Hepatocyte (in vitro differentiated cells): ENCODE results near the gene ZNF202.

ENCODE experiments used
- EZH2phosphoT487 ChIP-seq: fragments of 200-600 bp; sonication (generic); IDR thresholded peaks from one replicate; pipeline ENCODE4 v1.6.1; 2018; ENCODE audit warnings: antibody characterized with exemption, mild to moderate bottlenecking, low read depth, moderate library complexity; ENCODE audit not compliant: unreplicated experiment, severe bottlenecking
- TF ChIP-seq, protein P1 (sequence below): fragments of 200-600 bp; sonication (generic); IDR thresholded peaks from 2 replicates; pipeline ENCODE4 v1.5.1; 2016; ENCODE audit warnings: antibody characterized with exemption, mild to moderate bottlenecking; ENCODE audit not compliant: poor library complexity

GRCh38 chr11:123719452-123719851 is 22.0 kb downstream of the ZNF202 start:
- TF ChIP-seq, protein P1, sequence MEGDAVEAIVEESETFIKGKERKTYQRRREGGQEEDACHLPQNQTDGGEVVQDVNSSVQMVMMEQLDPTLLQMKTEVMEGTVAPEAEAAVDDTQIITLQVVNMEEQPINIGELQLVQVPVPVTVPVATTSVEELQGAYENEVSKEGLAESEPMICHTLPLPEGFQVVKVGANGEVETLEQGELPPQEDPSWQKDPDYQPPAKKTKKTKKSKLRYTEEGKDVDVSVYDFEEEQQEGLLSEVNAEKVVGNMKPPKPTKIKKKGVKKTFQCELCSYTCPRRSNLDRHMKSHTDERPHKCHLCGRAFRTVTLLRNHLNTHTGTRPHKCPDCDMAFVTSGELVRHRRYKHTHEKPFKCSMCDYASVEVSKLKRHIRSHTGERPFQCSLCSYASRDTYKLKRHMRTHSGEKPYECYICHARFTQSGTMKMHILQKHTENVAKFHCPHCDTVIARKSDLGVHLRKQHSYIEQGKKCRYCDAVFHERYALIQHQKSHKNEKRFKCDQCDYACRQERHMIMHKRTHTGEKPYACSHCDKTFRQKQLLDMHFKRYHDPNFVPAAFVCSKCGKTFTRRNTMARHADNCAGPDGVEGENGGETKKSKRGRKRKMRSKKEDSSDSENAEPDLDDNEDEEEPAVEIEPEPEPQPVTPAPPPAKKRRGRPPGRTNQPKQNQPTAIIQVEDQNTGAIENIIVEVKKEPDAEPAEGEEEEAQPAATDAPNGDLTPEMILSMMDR: no peak
- no peak for TF ChIP-seq EZH2phosphoT487
